ENCODE data around the gene COX14. TPM values are rescaled to one million over a fixed set of nuclear protein-coding genes. Genes with fewer than 3 reads are reported as not detected.

The COX14 gene
- total RNA-seq, 1 experiment from 2014 or later, result 31.9 TPM

DNA sequence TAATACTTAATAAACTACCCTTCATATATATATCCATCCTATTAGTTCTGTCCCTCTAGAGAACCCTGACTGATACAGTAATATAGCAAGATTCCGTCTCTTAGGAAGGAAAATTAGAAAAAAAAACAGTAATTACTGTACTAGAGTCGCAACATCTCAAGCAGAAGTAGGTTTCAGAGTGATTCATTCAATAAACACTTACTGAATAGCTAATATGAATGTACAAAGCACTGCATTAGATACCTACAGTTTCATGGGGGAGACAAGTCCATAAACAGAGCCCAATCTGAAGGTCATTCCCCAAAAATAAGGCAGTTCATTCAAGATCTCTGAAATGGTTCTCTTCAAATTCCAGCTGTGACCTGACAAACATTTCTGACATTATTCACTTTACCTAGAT lies 45.2 kb downstream of the COX14 start:
- Histone ChIP-seq H2BK5ac (ENCODE audit: insufficient read length, low read length) (no peak overlapping the region), H3K4me2 (ENCODE audit: insufficient read depth, insufficient read length, low read length) (no peak overlapping the region), H3T11ph (ENCODE audit: low read length) (no peak overlapping the region), H2BK20ac (ENCODE audit: low read depth, low read length, poor library complexity, severe bottlenecking) (no peak overlapping the region), H2BK15ac (ENCODE audit: low read depth, low read length) (no peak overlapping the region), H4K91ac (ENCODE audit: insufficient read length, low read depth, low read length) (no peak overlapping the region), H3K79me1 (ENCODE audit: insufficient read depth, low read depth, low read length, poor library complexity, severe bottlenecking) (no peaks in the 10 kb centered on the region), H4K5ac (ENCODE audit: insufficient read length, low read depth, low read length) (no peak overlapping the region), H3K23me2 (ENCODE audit: insufficient read length, low read depth, low read length, poor library complexity, severe bottlenecking) (no peaks in the 10 kb centered on the region), H3K4ac (ENCODE audit: low read depth, low read length) (no peak overlapping the region), H3K27me3 (ENCODE audit: insufficient read depth, low read length) (no peaks in the 10 kb centered on the region), H2BK120ac (ENCODE audit: low read depth, low read length, poor library complexity, severe bottlenecking) (no peak overlapping the region), H3K18ac (ENCODE audit: insufficient read length, low read depth, low read length) (no peak overlapping the region), H2AK5ac (ENCODE audit: insufficient read length, low read length) (no peak overlapping the region), H4K20me1 (ENCODE audit: control insufficient read depth, insufficient read depth, insufficient read length) (no peaks in the 10 kb centered on the region), H3K79me2 (ENCODE audit: insufficient read depth, low read length) (peaks cover 6% of the 10 kb centered on the region; the same call in 1 of the 2 replicates), H3K9me3 (ENCODE audit: control insufficient read depth, low read depth, low read length) (no peaks in the 10 kb centered on the region), H3K9ac (ENCODE audit: extremely low read depth, insufficient read length, low read length) (no peak overlapping the region), H3K27ac (ENCODE audit: insufficient read length, low read depth, low read length) (no peak overlapping the region), H3K14ac (ENCODE audit: insufficient read depth, low read length) (no peak overlapping the region), H2AFZ (ENCODE audit: low read length) (no peak overlapping the region), H3K56ac (ENCODE audit: insufficient read length, low read depth, low read length) (no peak overlapping the region), H3K4me1 (ENCODE audit: insufficient read depth, low read length) (no peaks in the 10 kb centered on the region), H2BK12ac (ENCODE audit: insufficient read length, low read depth, low read length) (no peak overlapping the region), H4K8ac (replicated peaks; ENCODE audit: insufficient read length, low read depth, low read length) (no peak overlapping the region), H3K23ac (ENCODE audit: insufficient read length, low read depth, low read length) (no peak overlapping the region)
- H3K4me1 Mint-ChIP-seq, result no peaks in the 10 kb centered on the region
- H3K27ac Mint-ChIP-seq, result no peak overlapping the region; a peak in 1 of 7 replicates
- peaks cover 11 to 14% (median 12%) of the 10 kb centered on the region in 3 experiments for H3K36me3 Mint-ChIP-seq (ENCODE audit: insufficient read depth in 1 of 3, low read depth in 3 of 3)
- no CpG with 5 or more reads among the region's 2 CpGs for WGBS (ENCODE audit: extremely low coverage, insufficient read length, low lambda C conversion rate)
- H3K27me3 Mint-ChIP-seq (ENCODE audit: low read depth), result no peaks in the 10 kb centered on the region
- DNase-seq, result no peak
- no peak overlapping the region for H3K4me3 Mint-ChIP-seq
- no peaks in the 10 kb centered on the region for H3K9me3 Mint-ChIP-seq
- TF ChIP-seq, protein P1, sequence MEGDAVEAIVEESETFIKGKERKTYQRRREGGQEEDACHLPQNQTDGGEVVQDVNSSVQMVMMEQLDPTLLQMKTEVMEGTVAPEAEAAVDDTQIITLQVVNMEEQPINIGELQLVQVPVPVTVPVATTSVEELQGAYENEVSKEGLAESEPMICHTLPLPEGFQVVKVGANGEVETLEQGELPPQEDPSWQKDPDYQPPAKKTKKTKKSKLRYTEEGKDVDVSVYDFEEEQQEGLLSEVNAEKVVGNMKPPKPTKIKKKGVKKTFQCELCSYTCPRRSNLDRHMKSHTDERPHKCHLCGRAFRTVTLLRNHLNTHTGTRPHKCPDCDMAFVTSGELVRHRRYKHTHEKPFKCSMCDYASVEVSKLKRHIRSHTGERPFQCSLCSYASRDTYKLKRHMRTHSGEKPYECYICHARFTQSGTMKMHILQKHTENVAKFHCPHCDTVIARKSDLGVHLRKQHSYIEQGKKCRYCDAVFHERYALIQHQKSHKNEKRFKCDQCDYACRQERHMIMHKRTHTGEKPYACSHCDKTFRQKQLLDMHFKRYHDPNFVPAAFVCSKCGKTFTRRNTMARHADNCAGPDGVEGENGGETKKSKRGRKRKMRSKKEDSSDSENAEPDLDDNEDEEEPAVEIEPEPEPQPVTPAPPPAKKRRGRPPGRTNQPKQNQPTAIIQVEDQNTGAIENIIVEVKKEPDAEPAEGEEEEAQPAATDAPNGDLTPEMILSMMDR (conservative IDR thresholded peaks at IDR 0.05), result no peak

Data from H9 (cell line).